Endothelial cell of umbilical vein (primary cell): ENCODE measurements around the gene CRTC1.

Source experiments
- CTCF ChIP-seq, 2 donors: IDR thresholded peaks; 1 replicate in 1 of 2; 2 replicates in 1 of 2; pipeline ENCODE4 v1.5.1; 2011; ENCODE audit warnings: low read length in 2 of 2, mild to moderate bottlenecking in 2 of 2, moderate library complexity in 2 of 2, control low read depth in 1 of 2, inconsistent platforms in 1 of 2, low read depth in 1 of 2; ENCODE audit not compliant: insufficient read depth in 1 of 2; ENCODE audit errors: extremely low read depth in 1 of 2
- EZH2 ChIP-seq: IDR thresholded peaks from 2 replicates; pipeline ENCODE4 v1.6.1; 2012; ENCODE audit warnings: borderline replicate concordance, low read depth, mild to moderate bottlenecking, moderate library complexity, low read length, inconsistent platforms; ENCODE audit not compliant: severe bottlenecking
- POLR2A ChIP-seq: IDR thresholded peaks from 2 replicates; pipeline ENCODE4 v1.6.1; 2012; ENCODE audit warnings: low read depth, mild to moderate bottlenecking, control low read depth, low read length

- TF ChIP-seq CTCF (IDR thresholded peaks at IDR 0.05; ENCODE audit: extremely low read depth in 1 of 2, insufficient read depth in 1 of 2, low read depth in 1 of 2, low read length in 2 of 2) (no peak), POLR2A (no peak), EZH2 (no peak)
Measured at GRCh38 chr19:18742838-18743783, 59.6 kb downstream of the CRTC1 start.
